C4-2B (cell line): ENCODE results near the gene ATAD3B.

Experiments used
- CTCF ChIP-seq: fragments of 450-650 bp; conservative IDR thresholded peaks from 2 replicates; pipeline ENCODE4 v1.5.1; 2017; ENCODE audit warnings: mild to moderate bottlenecking
- ZFX ChIP-seq: fragments of 450-650 bp; IDR thresholded peaks from 2 replicates; pipeline ENCODE4 v1.6.1; 2017

- TF ChIP-seq CTCF (no peak), ZFX (no peak)
Observed at GRCh38 chr1:1521331-1521730, 49.8 kb downstream of the ATAD3B start.
